Spleen (tissue), 11 donors: Measurements from ENCODE around the gene SPEM1. TPM values are rescaled to one million over a fixed set of nuclear protein-coding genes. Genes with fewer than 3 reads are reported as not detected.

Source experiments
- DNase-seq: peaks from one replicate; pipeline ENCODE4 v3.0.0-alpha.2; 2020
- H3K27ac ChIP-seq, 8 donors: fragments of 200-600 bp; sonication (generic) in 7 of 8; 1 replicate in 4 of 8; 2 replicates in 4 of 8; pipeline versions ENCODE4 v1.5.0 to v1.8.0; 2016 to 2021; ENCODE audit warnings: inconsistent platforms in 4 of 8, mild to moderate bottlenecking in 4 of 8, moderate library complexity in 1 of 8
- H3K27me3 ChIP-seq, 7 donors: fragments of 200-600 bp; sonication (generic) in 6 of 7; replicated peaks in 1 of 7; 1 replicate in 4 of 7; 2 replicates in 3 of 7; pipeline versions ENCODE4 v1.5.0 to v1.8.0; 2016 to 2021; ENCODE audit warnings: inconsistent platforms in 3 of 7, mild to moderate bottlenecking in 1 of 7
- H3K36me3 ChIP-seq, 6 donors: fragments of 200-600 bp; sonication (generic) in 5 of 6; 1 replicate in 4 of 6; 2 replicates in 2 of 6; pipeline versions ENCODE4 v1.5.0 to v1.8.0; 2016 to 2021; ENCODE audit warnings: inconsistent platforms in 2 of 6
- H3K4me1 ChIP-seq, 6 donors: fragments of 200-600 bp; sonication (generic) in 5 of 6; 1 replicate in 3 of 6; 2 replicates in 3 of 6; pipeline versions ENCODE4 v1.5.0 to v1.8.0; 2016 to 2021; ENCODE audit warnings: inconsistent platforms in 3 of 6
- H3K4me3 ChIP-seq, 8 donors: fragments of 200-600 bp; sonication (generic) in 7 of 8; 1 replicate in 4 of 8; 2 replicates in 4 of 8; pipeline versions ENCODE4 v1.5.0 to v1.8.0; 2016 to 2021; ENCODE audit warnings: inconsistent platforms in 4 of 8, mild to moderate bottlenecking in 4 of 8, moderate library complexity in 2 of 8
- H3K9me3 ChIP-seq, 8 donors: fragments of 200-600 bp; sonication (generic) in 7 of 8; 1 replicate in 4 of 8; 2 replicates in 4 of 8; pipeline versions ENCODE4 v1.5.0 to v1.8.0; 2016 to 2021; ENCODE audit warnings: inconsistent platforms in 4 of 8
- POLR2A ChIP-seq, 3 donors: fragments of 450-650 bp; IDR thresholded peaks; one replicate each; pipeline ENCODE4 v1.5.1; 2017; ENCODE audit warnings: antibody characterized with exemption in 3 of 3, mild to moderate bottlenecking in 1 of 3
- POLR2AphosphoS5 ChIP-seq, 3 donors: sonication (generic); formaldehyde crosslinking; IDR thresholded peaks; one replicate each; pipeline ENCODE4 v1.5.1; 2017; ENCODE audit warnings: antibody characterized with exemption in 3 of 3
- WGBS, 5 donors: extraction: QIAGEN DNeasy Blood & Tissue Kit in 3 of 5; methylation state at CpG; one replicate each; pipeline versions ENCODE4 v1.1.5 to v1.1.7; 2013 to 2018; 5-methylcytosine and 5-hydroxymethylcytosine counted together
- intact Hi-C: fragments of 100-400 bp; cut with DNase I; formaldehyde crosslinking; loops from one replicate; pipeline ENCODE4 v1.15.0; 2023; ENCODE audit warnings: low total_unique reads
- polyA plus RNA-seq, 3 donors: library from polyadenylated mRNA; stranded (reverse); fragments of 200-250 nt; gene quantifications; one replicate each; pipeline ENCODE4 v1.2.1, GENCODE V29; 2013
- total RNA-seq, 7 donors: library from RNA; depleted of rRNA in 3 of 7; stranded (reverse); fragments of >200 nt in 3 of 7; fragmentation: NEBNext Ultra II Directional in 4 of 7; extraction: Animal tissue kit (Norgen Biotek cat#: 25700) in 4 of 7; gene quantifications; one replicate each; pipeline versions ENCODE4 v1.1.0 to v1.2.1, GENCODE V29; 2016 to 2021
- TF ChIP-seq, protein P1 (sequence below), 11 experiments: fragments of 200-600 bp in 7 of 11; fragments of 450-650 bp in 4 of 11; sonication (generic) in 4 of 11; IDR thresholded peaks in 8 of 11; conservative IDR thresholded peaks in 3 of 11; 1 replicate in 7 of 11; 2 replicates in 4 of 11; pipeline versions ENCODE4 v1.4.0 to v1.8.0; 2016 to 2021; ENCODE audit warnings: antibody characterized with exemption in 11 of 11, inconsistent platforms in 4 of 11, mild to moderate bottlenecking in 1 of 11
- donor health status: healthy with polysubstance abuse.
- donor health status: DM: no; HTN: no; CAD: no; lungs with moderate emphysema.
- donor health status: DM: no; HTN: no; CAD: no.
- donor health status: Bipolar disorder and iron deficiency.
- donor health status: healthy.
- donor health status: DM: no; HTN: no; CAD: no.
- donor health status: DM: yes; HTN: yes; CAD: no.

SPEM1 gene
- total and polyA plus RNA-seq, 10 donors, result not detected

DNA sequence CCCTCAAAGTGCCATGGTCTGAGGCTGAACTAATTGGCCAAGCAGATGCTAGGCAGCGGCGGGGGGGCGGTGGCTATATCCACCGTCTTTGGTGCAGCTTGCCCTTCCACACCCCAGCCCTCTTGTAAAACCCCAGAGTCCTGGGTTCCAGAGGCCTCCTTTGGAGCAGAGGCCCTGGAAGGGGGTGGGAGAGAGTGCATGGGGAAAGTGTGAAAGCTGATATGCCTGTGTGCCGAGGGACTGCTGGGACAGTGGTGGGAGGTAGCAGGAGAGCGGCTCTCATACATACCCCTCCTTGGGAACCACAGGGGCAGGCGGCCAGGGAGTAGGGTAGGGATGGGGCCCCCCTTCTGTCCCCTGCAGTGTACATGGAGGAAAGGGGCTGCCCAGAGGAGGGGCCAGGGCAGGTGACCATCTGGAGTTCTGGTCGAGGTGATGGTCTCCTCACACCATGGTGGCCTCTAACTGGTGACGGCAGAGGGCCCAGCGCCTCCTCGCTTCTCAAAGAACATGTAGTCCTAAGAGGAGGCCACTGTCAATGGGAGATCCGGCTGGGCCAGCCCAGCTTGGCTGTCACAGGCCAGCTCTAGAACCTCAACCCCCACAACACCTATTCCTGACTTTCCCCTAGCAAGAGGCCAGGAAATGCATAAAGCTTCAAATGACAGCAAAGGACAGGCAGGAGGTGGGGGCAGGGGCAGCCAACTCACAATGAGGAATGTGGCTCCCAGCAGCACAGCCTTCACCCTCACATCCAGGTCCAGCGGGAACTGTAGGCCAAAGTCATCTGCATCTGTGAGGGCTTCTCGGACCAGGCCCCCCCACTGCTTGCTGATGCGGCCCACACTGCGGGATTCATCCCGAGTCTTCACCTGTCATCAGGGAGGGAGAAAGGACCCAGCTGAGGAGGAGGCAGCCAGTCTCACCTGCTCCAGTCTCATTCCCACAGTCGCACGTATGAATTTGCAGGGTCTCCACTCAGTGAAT lies 29.9 kb upstream of the SPEM1 start:
- Histone ChIP-seq H3K4me3 (no peak overlapping the region), H3K27me3 (no peaks in the 10 kb centered on the region), H3K36me3 (peaks cover 0 to 67% (median 30%) of the 10 kb centered on the region in 6 donors), H3K4me1 (peaks cover 7 to 56% (median 39%) of the 10 kb centered on the region in 6 donors), H3K9me3 (no peaks in the 10 kb centered on the region), H3K27ac (peak overlapping the region in 7 of 8 donors; percentile 8 to 98 (median 54))
- 88 to 98% (median 91%) methylated on average over 13 to 19 of the region's 19 CpGs for WGBS, 5 donors
- TF ChIP-seq POLR2A (IDR thresholded peaks at IDR 0.05), result no peak
- peak in 1 of 3 donors; percentile 5 for TF ChIP-seq POLR2AphosphoS5 (IDR thresholded peaks at IDR 0.05)
- no peak for DNase-seq
- intact Hi-C loops, result no loop called here

DNA sequence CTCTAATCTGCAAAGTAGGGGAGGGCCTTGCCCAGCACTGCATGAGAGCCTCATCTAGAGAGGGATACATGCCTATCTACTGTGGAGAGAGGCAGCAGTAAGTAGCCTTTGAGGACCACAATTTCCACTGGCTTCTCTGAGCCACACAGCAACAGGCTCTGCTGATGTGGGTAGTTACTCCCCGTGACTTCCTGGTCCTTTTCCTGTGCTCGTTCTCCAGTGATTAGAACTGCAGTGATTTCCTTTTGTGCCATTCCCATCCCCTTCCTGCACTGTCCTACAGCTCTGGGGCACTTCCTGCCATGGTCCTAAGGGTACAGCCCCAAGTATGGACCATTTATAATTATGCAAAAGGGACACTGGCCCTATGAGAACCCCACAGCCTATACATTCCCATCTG lies 28.8 kb upstream of the SPEM1 start:
- Histone ChIP-seq H3K27me3 (no peaks in the 10 kb centered on the region), H3K4me3 (no peak overlapping the region), H3K27ac (peak overlapping the region in 7 of 8 donors; percentile 13 to 98 (median 54)), H3K36me3 (peaks cover 0 to 67% (median 30%) of the 10 kb centered on the region in 6 donors), H3K9me3 (no peaks in the 10 kb centered on the region), H3K4me1 (peaks cover 7 to 60% (median 42%) of the 10 kb centered on the region in 6 donors)
- 25 to 50% (median 33%) methylated on average over 2 of the region's 2 CpGs for WGBS, 5 donors
- no peak for DNase-seq
- TF ChIP-seq POLR2AphosphoS5 (IDR thresholded peaks at IDR 0.05) (peak in 1 of 3 donors; percentile 64), POLR2A (IDR thresholded peaks at IDR 0.05) (no peak)
- TF ChIP-seq, protein P1, sequence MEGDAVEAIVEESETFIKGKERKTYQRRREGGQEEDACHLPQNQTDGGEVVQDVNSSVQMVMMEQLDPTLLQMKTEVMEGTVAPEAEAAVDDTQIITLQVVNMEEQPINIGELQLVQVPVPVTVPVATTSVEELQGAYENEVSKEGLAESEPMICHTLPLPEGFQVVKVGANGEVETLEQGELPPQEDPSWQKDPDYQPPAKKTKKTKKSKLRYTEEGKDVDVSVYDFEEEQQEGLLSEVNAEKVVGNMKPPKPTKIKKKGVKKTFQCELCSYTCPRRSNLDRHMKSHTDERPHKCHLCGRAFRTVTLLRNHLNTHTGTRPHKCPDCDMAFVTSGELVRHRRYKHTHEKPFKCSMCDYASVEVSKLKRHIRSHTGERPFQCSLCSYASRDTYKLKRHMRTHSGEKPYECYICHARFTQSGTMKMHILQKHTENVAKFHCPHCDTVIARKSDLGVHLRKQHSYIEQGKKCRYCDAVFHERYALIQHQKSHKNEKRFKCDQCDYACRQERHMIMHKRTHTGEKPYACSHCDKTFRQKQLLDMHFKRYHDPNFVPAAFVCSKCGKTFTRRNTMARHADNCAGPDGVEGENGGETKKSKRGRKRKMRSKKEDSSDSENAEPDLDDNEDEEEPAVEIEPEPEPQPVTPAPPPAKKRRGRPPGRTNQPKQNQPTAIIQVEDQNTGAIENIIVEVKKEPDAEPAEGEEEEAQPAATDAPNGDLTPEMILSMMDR (IDR thresholded peaks at IDR 0.05 in 8 of 11, conservative IDR thresholded peaks at IDR 0.05 in 3 of 11), result no peak
- intact Hi-C loops, result no loop called here

DNA sequence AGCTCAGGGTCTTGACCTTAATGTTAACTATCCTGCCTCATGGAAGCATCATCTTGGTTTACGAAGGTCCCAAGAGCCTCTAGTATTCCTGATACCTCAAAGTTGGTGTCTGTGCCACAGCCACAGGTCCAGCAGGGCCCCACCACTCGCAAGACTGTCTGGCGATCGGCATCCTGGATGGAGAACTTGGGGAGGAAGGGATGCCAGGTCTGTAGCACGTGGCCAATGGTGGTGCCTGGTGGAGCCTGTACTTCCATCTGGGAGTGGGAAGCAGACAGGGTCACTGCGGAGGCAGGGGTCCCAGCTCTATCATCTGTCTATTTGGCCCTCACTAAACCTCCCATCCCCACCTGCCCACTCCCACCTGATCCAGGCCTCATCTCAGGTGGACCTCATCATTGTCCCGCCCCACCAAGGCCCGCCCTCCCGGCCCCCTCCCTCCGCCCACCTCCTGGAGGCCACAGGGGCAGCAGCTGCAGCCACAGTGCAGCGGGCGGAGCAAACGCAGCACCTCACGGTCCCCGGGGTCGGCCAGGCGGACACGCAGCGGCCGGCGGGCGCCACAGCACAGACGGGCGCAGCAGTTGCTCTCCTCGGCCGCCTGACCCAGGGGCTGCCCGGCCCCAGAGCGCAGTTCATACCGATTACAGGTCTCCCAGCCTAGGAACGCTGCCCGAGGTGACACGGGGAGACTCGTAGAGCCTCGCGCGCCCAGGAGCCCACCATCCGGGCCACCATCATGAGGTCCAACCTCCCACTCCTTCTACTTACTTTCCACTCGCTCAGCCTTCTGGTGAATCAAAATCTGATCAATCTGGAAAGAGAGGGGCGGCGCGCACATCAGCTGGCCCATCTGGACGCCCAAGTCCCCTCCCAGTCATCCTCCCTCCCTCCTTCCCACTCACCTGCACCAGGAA lies 27.2 kb upstream of the SPEM1 start:
- TF ChIP-seq, protein P1 (IDR thresholded peaks at IDR 0.05 in 8 of 11, conservative IDR thresholded peaks at IDR 0.05 in 3 of 11), result no peak
- no peak for TF ChIP-seq POLR2AphosphoS5 (IDR thresholded peaks at IDR 0.05)
- no peak for TF ChIP-seq POLR2A (IDR thresholded peaks at IDR 0.05)
- Histone ChIP-seq H3K27me3 (no peaks in the 10 kb centered on the region), H3K36me3 (peaks cover 0 to 53% (median 28%) of the 10 kb centered on the region in 6 donors), H3K9me3 (no peaks in the 10 kb centered on the region), H3K4me3 (peak overlapping the region; percentile 77 to 94 (median 81)), H3K27ac (peak overlapping the region in 7 of 8 donors; percentile 66 to 98 (median 93)), H3K4me1 (peaks cover 7 to 60% (median 42%) of the 10 kb centered on the region in 6 donors)
- no peak for DNase-seq
- 81 to 90% (median 83%) methylated on average over 26 to 42 of the region's 42 CpGs for WGBS, 5 donors
- intact Hi-C loops, result no loop called here
